Uterus (tissue), 2 donors: ENCODE results near the gene LRRC15.

Experiments used
- POLR2A ChIP-seq, 2 donors: fragments of 450-650 bp; IDR thresholded peaks; one replicate each; pipeline ENCODE4 v1.6.1; 2016; ENCODE audit warnings: antibody characterized with exemption in 2 of 2, mild to moderate bottlenecking in 1 of 2, moderate library complexity in 1 of 2
- TF ChIP-seq, protein P1 (sequence below), 4 experiments: fragments of 200-600 bp in 2 of 4; fragments of 450-650 bp in 2 of 4; sonication (generic) in 2 of 4; IDR thresholded peaks; one replicate each; pipeline ENCODE4 v1.5.1; 2016 to 2019; ENCODE audit warnings: antibody characterized with exemption in 4 of 4, mild to moderate bottlenecking in 2 of 4, moderate library complexity in 1 of 4

DNA sequence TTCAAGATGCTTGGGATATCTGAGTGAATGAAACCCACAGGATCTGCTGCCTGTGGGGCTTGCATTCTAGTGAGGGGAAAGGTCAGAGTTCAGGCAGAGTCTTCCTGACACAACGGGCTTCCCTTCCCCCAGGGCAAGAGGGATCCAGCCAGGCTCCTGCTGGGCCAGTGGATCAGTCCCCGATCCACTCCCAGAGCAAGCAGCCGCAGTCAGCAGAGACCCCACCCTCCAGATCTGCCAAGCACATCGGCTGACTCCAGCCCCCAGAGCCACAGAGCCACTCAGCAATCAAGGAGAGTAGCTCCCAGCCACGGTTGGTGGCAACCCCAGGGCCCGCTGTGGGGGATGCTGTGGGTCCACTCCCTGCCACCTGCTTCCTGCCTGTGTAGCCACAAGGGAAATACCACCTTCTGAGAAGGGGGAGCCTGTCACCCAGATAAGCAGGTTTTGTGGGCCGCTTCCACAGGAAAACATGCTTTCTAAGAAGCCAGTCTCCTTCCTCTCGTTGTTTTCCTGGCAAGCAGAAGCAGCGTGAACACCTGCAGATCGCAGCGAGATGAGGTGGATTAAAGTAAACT, 63.3 kb downstream of the LRRC15 start:
- TF ChIP-seq POLR2A (IDR thresholded peaks at IDR 0.05) = no peak
- TF ChIP-seq, protein P1, sequence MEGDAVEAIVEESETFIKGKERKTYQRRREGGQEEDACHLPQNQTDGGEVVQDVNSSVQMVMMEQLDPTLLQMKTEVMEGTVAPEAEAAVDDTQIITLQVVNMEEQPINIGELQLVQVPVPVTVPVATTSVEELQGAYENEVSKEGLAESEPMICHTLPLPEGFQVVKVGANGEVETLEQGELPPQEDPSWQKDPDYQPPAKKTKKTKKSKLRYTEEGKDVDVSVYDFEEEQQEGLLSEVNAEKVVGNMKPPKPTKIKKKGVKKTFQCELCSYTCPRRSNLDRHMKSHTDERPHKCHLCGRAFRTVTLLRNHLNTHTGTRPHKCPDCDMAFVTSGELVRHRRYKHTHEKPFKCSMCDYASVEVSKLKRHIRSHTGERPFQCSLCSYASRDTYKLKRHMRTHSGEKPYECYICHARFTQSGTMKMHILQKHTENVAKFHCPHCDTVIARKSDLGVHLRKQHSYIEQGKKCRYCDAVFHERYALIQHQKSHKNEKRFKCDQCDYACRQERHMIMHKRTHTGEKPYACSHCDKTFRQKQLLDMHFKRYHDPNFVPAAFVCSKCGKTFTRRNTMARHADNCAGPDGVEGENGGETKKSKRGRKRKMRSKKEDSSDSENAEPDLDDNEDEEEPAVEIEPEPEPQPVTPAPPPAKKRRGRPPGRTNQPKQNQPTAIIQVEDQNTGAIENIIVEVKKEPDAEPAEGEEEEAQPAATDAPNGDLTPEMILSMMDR (IDR thresholded peaks at IDR 0.05) = no peak
